Neural progenitor cell (in vitro differentiated cells): ENCODE measurements around the gene ZNF577.

Experiments used
- EZH2 ChIP-seq: fragments of 200-600 bp; sonication (generic); IDR thresholded peaks from 2 replicates; pipeline ENCODE4 v1.6.1; 2017; ENCODE audit warnings: antibody characterized with exemption, mild to moderate bottlenecking, moderate library complexity
- TF ChIP-seq, protein P1 (sequence below): fragments of 200-600 bp; sonication (generic); IDR thresholded peaks from 2 replicates; pipeline ENCODE4 v1.5.1; 2017; ENCODE audit warnings: antibody characterized with exemption, mild to moderate bottlenecking

DNA sequence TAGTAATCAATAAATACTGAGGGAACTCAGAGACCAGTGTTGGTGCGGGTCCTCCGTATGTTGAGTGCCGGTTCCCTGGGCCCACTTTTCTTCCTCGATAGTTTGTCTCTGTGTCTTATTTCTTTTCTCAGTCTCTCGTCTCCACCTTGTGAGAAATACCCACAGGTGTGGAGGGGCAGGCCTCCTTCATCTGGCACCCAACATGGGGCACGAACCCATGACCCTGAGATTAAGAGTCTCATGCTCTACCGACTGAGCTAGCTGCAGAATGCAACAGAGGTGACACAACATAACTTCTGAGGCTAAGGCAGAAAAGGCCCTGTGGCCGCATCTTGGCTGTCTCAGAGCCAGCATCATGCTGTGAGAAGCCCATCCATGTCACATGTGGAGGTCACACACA, 34.2 kb upstream of the ZNF577 start:
- TF ChIP-seq, protein P1, sequence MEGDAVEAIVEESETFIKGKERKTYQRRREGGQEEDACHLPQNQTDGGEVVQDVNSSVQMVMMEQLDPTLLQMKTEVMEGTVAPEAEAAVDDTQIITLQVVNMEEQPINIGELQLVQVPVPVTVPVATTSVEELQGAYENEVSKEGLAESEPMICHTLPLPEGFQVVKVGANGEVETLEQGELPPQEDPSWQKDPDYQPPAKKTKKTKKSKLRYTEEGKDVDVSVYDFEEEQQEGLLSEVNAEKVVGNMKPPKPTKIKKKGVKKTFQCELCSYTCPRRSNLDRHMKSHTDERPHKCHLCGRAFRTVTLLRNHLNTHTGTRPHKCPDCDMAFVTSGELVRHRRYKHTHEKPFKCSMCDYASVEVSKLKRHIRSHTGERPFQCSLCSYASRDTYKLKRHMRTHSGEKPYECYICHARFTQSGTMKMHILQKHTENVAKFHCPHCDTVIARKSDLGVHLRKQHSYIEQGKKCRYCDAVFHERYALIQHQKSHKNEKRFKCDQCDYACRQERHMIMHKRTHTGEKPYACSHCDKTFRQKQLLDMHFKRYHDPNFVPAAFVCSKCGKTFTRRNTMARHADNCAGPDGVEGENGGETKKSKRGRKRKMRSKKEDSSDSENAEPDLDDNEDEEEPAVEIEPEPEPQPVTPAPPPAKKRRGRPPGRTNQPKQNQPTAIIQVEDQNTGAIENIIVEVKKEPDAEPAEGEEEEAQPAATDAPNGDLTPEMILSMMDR, result no peak
- no peak for TF ChIP-seq EZH2
